B cell (primary cell): ENCODE measurements around the gene RBMS3.

ENCODE experiments used
- EZH2 ChIP-seq: IDR thresholded peaks from 2 replicates; pipeline ENCODE4 v1.6.1; 2012; ENCODE audit warnings: borderline replicate concordance, low read depth, mild to moderate bottlenecking, moderate library complexity, low read length; ENCODE audit not compliant: insufficient read depth, poor library complexity, severe bottlenecking
- TF ChIP-seq, protein P1 (sequence below): fragments of 200-600 bp; IDR thresholded peaks from one replicate; pipeline ENCODE4 v1.8.0; 2022; ENCODE audit warnings: antibody characterized with exemption, mild to moderate bottlenecking

DNA sequence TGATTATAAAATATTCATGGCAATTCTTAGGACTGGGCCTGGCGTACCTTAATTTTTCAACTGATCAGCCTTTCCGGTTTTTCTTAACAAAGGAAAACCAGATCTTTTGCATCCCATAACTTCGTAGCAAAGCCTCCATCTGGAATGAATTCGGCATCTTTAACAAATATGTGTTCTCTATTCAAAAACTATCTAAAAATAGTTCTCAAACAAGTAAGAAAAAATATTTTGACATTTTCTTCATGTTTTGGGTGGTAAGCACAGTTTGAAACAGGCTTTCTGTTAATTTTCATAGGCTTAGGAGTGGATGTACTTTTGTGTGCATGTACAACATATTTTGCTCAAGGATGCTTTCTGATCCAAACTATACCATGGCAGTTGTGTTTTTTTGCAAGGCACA, 55.1 kb downstream of the RBMS3 start:
- TF ChIP-seq, protein P1, sequence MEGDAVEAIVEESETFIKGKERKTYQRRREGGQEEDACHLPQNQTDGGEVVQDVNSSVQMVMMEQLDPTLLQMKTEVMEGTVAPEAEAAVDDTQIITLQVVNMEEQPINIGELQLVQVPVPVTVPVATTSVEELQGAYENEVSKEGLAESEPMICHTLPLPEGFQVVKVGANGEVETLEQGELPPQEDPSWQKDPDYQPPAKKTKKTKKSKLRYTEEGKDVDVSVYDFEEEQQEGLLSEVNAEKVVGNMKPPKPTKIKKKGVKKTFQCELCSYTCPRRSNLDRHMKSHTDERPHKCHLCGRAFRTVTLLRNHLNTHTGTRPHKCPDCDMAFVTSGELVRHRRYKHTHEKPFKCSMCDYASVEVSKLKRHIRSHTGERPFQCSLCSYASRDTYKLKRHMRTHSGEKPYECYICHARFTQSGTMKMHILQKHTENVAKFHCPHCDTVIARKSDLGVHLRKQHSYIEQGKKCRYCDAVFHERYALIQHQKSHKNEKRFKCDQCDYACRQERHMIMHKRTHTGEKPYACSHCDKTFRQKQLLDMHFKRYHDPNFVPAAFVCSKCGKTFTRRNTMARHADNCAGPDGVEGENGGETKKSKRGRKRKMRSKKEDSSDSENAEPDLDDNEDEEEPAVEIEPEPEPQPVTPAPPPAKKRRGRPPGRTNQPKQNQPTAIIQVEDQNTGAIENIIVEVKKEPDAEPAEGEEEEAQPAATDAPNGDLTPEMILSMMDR = no peak
- TF ChIP-seq EZH2 = no peak
